Smooth muscle cell (in vitro differentiated cells): ENCODE results near the gene TNC. TPM values are rescaled to one million over a fixed set of nuclear protein-coding genes. Genes with fewer than 3 reads are reported as not detected.

Experiments
- DNase-seq: peaks from one replicate; lab custom pipeline; 2025; ENCODE audit not compliant: unreplicated experiment; lab: John Stamatoyannopoulos, UW
- H2AFZ ChIP-seq: fragments of 200-600 bp; sonication (generic); 2 replicates; pipeline ENCODE4 v1.6.0; 2016; ENCODE audit warnings: antibody characterized with exemption, low read depth, mild to moderate bottlenecking
- H3F3A ChIP-seq: fragments of 200-600 bp; sonication (generic); 2 replicates; pipeline ENCODE4 v1.6.0; 2017; ENCODE audit warnings: antibody characterized with exemption, low read depth
- H3K27ac ChIP-seq: fragments of 200-600 bp; sonication (generic); 2 replicates; pipeline ENCODE4 v1.5.1; 2016; ENCODE audit warnings: low read depth, mild to moderate bottlenecking
- H3K27me3 ChIP-seq: fragments of 200-600 bp; sonication (generic); 2 replicates; pipeline ENCODE4 v1.6.1; 2016; ENCODE audit warnings: low read depth, mild to moderate bottlenecking
- H3K36me3 ChIP-seq: fragments of 200-600 bp; sonication (generic); 2 replicates; pipeline ENCODE4 v1.5.1; 2016; ENCODE audit warnings: low read depth
- H3K4me1 ChIP-seq: fragments of 200-600 bp; sonication (generic); 2 replicates; pipeline ENCODE4 v1.5.1; 2016; ENCODE audit warnings: low read depth
- H3K4me2 ChIP-seq: fragments of 200-600 bp; sonication (generic); 2 replicates; pipeline ENCODE4 v1.6.0; 2016; ENCODE audit warnings: mild to moderate bottlenecking
- H3K4me3 ChIP-seq: fragments of 200-600 bp; sonication (generic); 2 replicates; pipeline ENCODE4 v1.5.1; 2016; ENCODE audit warnings: mild to moderate bottlenecking
- H3K79me2 ChIP-seq: fragments of 200-600 bp; sonication (generic); 2 replicates; pipeline ENCODE4 v1.6.0; 2016; ENCODE audit warnings: low read depth, mild to moderate bottlenecking
- H3K9ac ChIP-seq: fragments of 200-600 bp; sonication (generic); 2 replicates; pipeline ENCODE4 v1.6.0; 2016; ENCODE audit warnings: low read depth
- H3K9me3 ChIP-seq: fragments of 200-600 bp; sonication (generic); replicated peaks from 2 replicates; pipeline ENCODE4 v1.5.1; 2016; ENCODE audit warnings: low read depth
- H4K20me1 ChIP-seq: fragments of 200-600 bp; sonication (generic); 2 replicates; pipeline ENCODE4 v1.6.0; 2016; ENCODE audit warnings: low read depth
- WGBS: methylation state at CpG from one replicate; pipeline ENCODE4 v1.1.7; 2016; ENCODE audit warnings: low lambda C conversion rate; 5-methylcytosine and 5-hydroxymethylcytosine counted together
- polyA plus RNA-seq: library from polyadenylated mRNA; unstranded; fragments of >200 nt; fragmentation: Nextera tagmentation; extraction: Ambion mirVana; gene quantifications from 2 replicates; pipeline ENCODE4 v1.2.1, GENCODE V29; 2016
- total RNA-seq: library from RNA; depleted of rRNA; stranded (reverse); fragments of >200 nt; gene quantifications from 2 replicates; pipeline ENCODE4 v1.2.3, GENCODE V29; 2014
- TF ChIP-seq, protein P1 (sequence below): fragments of 200-600 bp; sonication (generic); IDR thresholded peaks from 2 replicates; pipeline ENCODE4 v1.5.1; 2017; ENCODE audit warnings: borderline replicate concordance, mild to moderate bottlenecking, antibody characterized with exemption; ENCODE audit not compliant: insufficient read depth, poor library complexity, severe bottlenecking

The TNC gene
- total and polyA plus RNA-seq, 2 experiments from 2014 or later: 567 to 581 TPM

DNA sequence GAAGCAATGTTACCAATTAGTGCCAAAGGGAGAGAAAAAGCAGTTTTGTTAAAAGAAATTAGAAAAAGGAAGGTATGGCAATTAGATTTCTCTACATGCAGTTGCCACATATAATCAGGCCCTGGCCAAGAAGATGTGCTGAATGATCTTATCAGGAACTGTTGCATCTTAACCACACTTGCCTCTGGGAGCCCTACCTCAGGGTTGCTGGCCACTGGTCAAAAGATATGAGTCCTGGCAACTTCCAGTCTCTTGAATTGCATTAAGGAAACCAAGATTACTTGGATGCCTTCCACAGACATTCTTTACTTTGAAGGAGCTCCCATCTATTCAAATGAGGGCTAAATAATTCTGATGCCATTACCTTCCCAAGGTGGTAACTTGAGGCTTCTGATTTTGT is 60.4 kb downstream of the TNC start:
- DNase-seq: no peak

DNA sequence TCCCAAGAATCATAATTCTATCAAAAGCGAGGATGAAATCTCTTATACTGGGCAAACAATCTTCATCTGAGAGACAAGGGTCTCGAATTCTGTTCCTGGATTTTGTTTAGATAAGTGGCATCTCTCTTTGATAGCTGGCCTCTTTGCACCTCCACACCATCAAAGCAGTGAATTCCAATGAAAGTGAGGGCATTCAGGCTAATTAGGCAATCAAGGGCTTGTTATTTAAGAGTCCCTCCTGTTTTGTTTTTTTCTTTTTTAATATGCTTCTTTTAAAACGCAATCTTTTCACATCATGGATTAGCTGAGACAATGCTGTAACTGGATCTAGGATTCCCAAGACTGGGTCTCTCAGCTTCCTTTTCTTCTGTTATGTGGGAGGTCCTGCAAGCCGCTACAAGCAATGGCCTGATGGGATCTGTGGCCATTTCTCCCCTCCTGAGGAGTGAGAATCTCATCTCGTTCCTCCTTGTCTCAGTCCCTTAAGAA is 67.9 kb downstream of the TNC start:
- Histone ChIP-seq H3K9me3 (no peaks in the 10 kb centered on the region), H3K36me3 (peaks cover under 1% of the 10 kb centered on the region), H4K20me1 (no peaks in the 10 kb centered on the region), H3K79me2 (no peaks in the 10 kb centered on the region), H3F3A (peaks cover 12% of the 10 kb centered on the region), H3K9ac (no peak overlapping the region), H3K4me2 (no peak overlapping the region), H2AFZ (no peak overlapping the region), H3K4me3 (no peak overlapping the region), H3K27ac (no peak overlapping the region), H3K27me3 (no peaks in the 10 kb centered on the region), H3K4me1 (peaks cover 8% of the 10 kb centered on the region)
- TF ChIP-seq, protein P1, sequence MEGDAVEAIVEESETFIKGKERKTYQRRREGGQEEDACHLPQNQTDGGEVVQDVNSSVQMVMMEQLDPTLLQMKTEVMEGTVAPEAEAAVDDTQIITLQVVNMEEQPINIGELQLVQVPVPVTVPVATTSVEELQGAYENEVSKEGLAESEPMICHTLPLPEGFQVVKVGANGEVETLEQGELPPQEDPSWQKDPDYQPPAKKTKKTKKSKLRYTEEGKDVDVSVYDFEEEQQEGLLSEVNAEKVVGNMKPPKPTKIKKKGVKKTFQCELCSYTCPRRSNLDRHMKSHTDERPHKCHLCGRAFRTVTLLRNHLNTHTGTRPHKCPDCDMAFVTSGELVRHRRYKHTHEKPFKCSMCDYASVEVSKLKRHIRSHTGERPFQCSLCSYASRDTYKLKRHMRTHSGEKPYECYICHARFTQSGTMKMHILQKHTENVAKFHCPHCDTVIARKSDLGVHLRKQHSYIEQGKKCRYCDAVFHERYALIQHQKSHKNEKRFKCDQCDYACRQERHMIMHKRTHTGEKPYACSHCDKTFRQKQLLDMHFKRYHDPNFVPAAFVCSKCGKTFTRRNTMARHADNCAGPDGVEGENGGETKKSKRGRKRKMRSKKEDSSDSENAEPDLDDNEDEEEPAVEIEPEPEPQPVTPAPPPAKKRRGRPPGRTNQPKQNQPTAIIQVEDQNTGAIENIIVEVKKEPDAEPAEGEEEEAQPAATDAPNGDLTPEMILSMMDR: no peak
- no peak for DNase-seq
- WGBS: 52% methylated on average over 5 of the region's 5 CpGs

More for the DNA sequence above, 60.4 kb downstream of the TNC start:
- Histone ChIP-seq H3K4me1 (peaks cover 8% of the 10 kb centered on the region), H3F3A (peaks cover 14% of the 10 kb centered on the region), H3K9me3 (no peaks in the 10 kb centered on the region), H3K9ac (no peak overlapping the region), H3K4me2 (no peak overlapping the region), H2AFZ (no peak overlapping the region), H3K27ac (no peak overlapping the region), H3K4me3 (no peak overlapping the region), H3K79me2 (no peaks in the 10 kb centered on the region), H3K27me3 (no peaks in the 10 kb centered on the region), H4K20me1 (no peaks in the 10 kb centered on the region), H3K36me3 (peaks cover 7% of the 10 kb centered on the region)
- TF ChIP-seq, protein P1: no peak

DNA sequence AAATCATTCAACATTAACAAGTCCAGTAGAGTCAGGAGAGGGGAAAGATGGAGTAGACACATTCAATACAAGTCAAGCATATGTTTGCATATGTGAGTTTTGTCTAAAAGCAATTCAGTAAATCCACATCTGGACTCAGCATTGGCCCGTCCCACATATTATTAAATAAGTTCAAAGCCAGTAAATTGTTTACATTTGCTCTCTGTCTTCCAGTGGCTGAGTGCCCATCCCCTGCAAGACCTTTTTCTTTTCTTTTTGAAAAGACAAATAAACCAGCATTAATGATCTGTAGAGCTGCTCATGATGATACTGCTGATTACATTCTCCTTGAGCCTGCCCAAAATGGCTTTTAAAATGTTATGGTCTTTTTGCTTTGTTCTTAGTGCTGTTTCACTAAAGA is 71.1 kb downstream of the TNC start:
- H3K27ac ChIP-seq: peak overlapping the region; percentile 6
- WGBS: 75% methylated on average over 1 of the region's 1 CpG
- no peaks in the 10 kb centered on the region for H3K36me3 ChIP-seq
- DNase-seq: no peak
- H3K9me3 ChIP-seq: no peaks in the 10 kb centered on the region
- no peaks in the 10 kb centered on the region for H3K27me3 ChIP-seq
- H3K4me1 ChIP-seq: peaks cover 3% of the 10 kb centered on the region
- no peaks in the 10 kb centered on the region for H3K79me2 ChIP-seq
- H2AFZ ChIP-seq: no peak overlapping the region
- H4K20me1 ChIP-seq: no peaks in the 10 kb centered on the region
- no peak overlapping the region for H3K4me2 ChIP-seq
- no peak overlapping the region for H3K9ac ChIP-seq
- no peak overlapping the region for H3K4me3 ChIP-seq
- H3F3A ChIP-seq: peaks cover 4% of the 10 kb centered on the region
- TF ChIP-seq, protein P1: no peak

GRCh38 chr9:115046199-115046598 is 71.8 kb downstream of the TNC start:
- Histone ChIP-seq H3K36me3 (no peaks in the 10 kb centered on the region), H3K27ac (peak overlapping the region; percentile 6), H3K79me2 (no peaks in the 10 kb centered on the region), H3F3A (peaks cover 4% of the 10 kb centered on the region), H3K9me3 (no peaks in the 10 kb centered on the region), H4K20me1 (no peaks in the 10 kb centered on the region), H3K27me3 (no peaks in the 10 kb centered on the region), H3K9ac (no peak overlapping the region), H2AFZ (no peak overlapping the region), H3K4me3 (no peak overlapping the region), H3K4me1 (peaks cover 3% of the 10 kb centered on the region), H3K4me2 (no peak overlapping the region)
- TF ChIP-seq, protein P1: no peak
- DNase-seq: no peak
- WGBS: 91% methylated on average over 6 of the region's 6 CpGs
